Cardiac fibroblast (primary cell): ENCODE results near the gene FAM114A1.
"Not testable (repeated sequence)": the region's sequence is repeated elsewhere in the genome, so short reads cannot be mapped to it uniquely, and the experiment has no call there.

Experiments used
- DNase-seq, 2 donors: peaks; one replicate each; pipeline versions ENCODE4 v3.0.0 to v3.0.0-alpha.2; 2010; ENCODE audit warnings: low read depth in 2 of 2
- H3K4me3 ChIP-seq, 2 donors: replicated peaks in 1 of 2; 1 replicate in 1 of 2; 2 replicates in 1 of 2; pipeline ENCODE4 v1.5.1; 2011; ENCODE audit warnings: low read depth in 2 of 2, low read length in 2 of 2, mild to moderate bottlenecking in 2 of 2, moderate library complexity in 1 of 2
- CTCF ChIP-seq: IDR thresholded peaks from one replicate; pipeline ENCODE4 v1.5.1; 2011; ENCODE audit warnings: low read depth, mild to moderate bottlenecking, low read length, inconsistent platforms

FAM114A1 gene

GRCh38 chr4:38905652-38906385 lies 38.2 kb downstream of the FAM114A1 start:
- no peak overlapping the region for H3K4me3 ChIP-seq
- DNase-seq = no peak
- no peak for TF ChIP-seq CTCF

GRCh38 chr4:38907696-38908270 lies 40.2 kb downstream of the FAM114A1 start:
- DNase-seq = no peak
- H3K4me3 ChIP-seq = no peak overlapping the region
- TF ChIP-seq CTCF = no peak

GRCh38 chr4:38909015-38909414 lies 41.4 kb downstream of the FAM114A1 start:
- no peak overlapping the region for H3K4me3 ChIP-seq
- TF ChIP-seq CTCF = no peak
- no peak for DNase-seq

GRCh38 chr4:38911257-38911656 lies 43.7 kb downstream of the FAM114A1 start:
- no peak overlapping the region for H3K4me3 ChIP-seq
- no peak for TF ChIP-seq CTCF
- DNase-seq = no peak

- DNase-seq = no peak
- H3K4me3 ChIP-seq = no peak overlapping the region
- no peak for TF ChIP-seq CTCF
These were observed 47.2 kb downstream of the FAM114A1 start for GRCh38 chr4:38914854-38915253.

GRCh38 chr4:38916267-38916666 lies 48.7 kb downstream of the FAM114A1 start:
- DNase-seq, H3K4me3 ChIP-seq: not testable (repeated sequence)

- no peak overlapping the region for H3K4me3 ChIP-seq
- no peak for TF ChIP-seq CTCF
- peak in 1 of 2 donors; percentile 50 for DNase-seq
These were observed 49.9 kb downstream of the FAM114A1 start for GRCh38 chr4:38917481-38918025.
